IMR-90 (cell line): Measurements from ENCODE around the gene IFIT1B. TPM values are rescaled to one million over a fixed set of nuclear protein-coding genes. Genes with fewer than 3 reads are reported as not detected.

ENCODE experiments used
- ATAC-seq: fragments of 200-7000 bp; cut with Tn5 transposase; 2 replicates; pipeline ENCODE4 v1.9.1; 2020; ENCODE audit warnings: low read depth, mild to moderate bottlenecking, moderate library complexity
- BruUV-seq: library from RNA; stranded (reverse); fragments of 400-500 nt; replicated peaks from 2 replicates; lab custom pipeline; 2021; lab: Mats Ljungman, UMichigan
- CTCF ChIA-PET: fragments of 300-600 bp; formaldehyde crosslinking; extraction: SDS; loops from one replicate; lab custom pipeline; 2021; ENCODE audit warnings: antibody characterized with exemption; lab: Yijun Ruan, JAX
- POLR2A ChIA-PET: fragments of 300-600 bp; sonication (Branson Sonifier 250); formaldehyde crosslinking; loops from one replicate; lab custom pipeline; 2022; ENCODE audit warnings: antibody characterized with exemption; ENCODE audit not compliant: unreplicated experiment; lab: Charles Lee
- DNase-seq: peaks from one replicate; pipeline ENCODE4 v3.0.0; 2013
- H2AFZ ChIP-seq: replicated peaks from 2 replicates; pipeline ENCODE3; 2013; ENCODE audit warnings: low read length, mild to moderate bottlenecking; ENCODE audit not compliant: poor library complexity
- H2AK5ac ChIP-seq: 2 replicates; pipeline ENCODE4 v1.6.1; 2013; ENCODE audit warnings: low read depth, low read length, inconsistent platforms
- H2AK9ac ChIP-seq: replicated peaks from 2 replicates; pipeline ENCODE3; 2013; ENCODE audit warnings: mild to moderate bottlenecking, low read depth, low read length, moderate library complexity; ENCODE audit not compliant: poor library complexity
- H2BK120ac ChIP-seq: 2 replicates; pipeline ENCODE4 v1.6.1; 2013; ENCODE audit warnings: low read depth, low read length, inconsistent platforms
- H2BK15ac ChIP-seq: 3 replicates; pipeline ENCODE4 v1.6.1; 2013; ENCODE audit warnings: low read depth, low read length, inconsistent platforms
- H2BK20ac ChIP-seq: 2 replicates; pipeline ENCODE4 v1.6.1; 2013; ENCODE audit warnings: low read depth, mild to moderate bottlenecking, inconsistent platforms, low read length, moderate library complexity
- H2BK5ac ChIP-seq: 2 replicates; pipeline ENCODE4 v1.6.1; 2013; ENCODE audit warnings: mild to moderate bottlenecking, low read depth, low read length, inconsistent platforms; ENCODE audit not compliant: poor library complexity, severe bottlenecking
- H3K14ac ChIP-seq: replicated peaks from 2 replicates; pipeline ENCODE4 v1.6.1; 2013; ENCODE audit warnings: low read depth, low read length, inconsistent platforms
- H3K18ac ChIP-seq: 2 replicates; pipeline ENCODE4 v1.6.1; 2013; ENCODE audit warnings: low read depth, low read length, control low read depth
- H3K23ac ChIP-seq: 2 replicates; pipeline ENCODE4 v1.6.1; 2013; ENCODE audit warnings: low read depth, low read length, inconsistent platforms
- H3K27ac ChIP-seq: 2 replicates; pipeline ENCODE4 v1.5.1; 2013; ENCODE audit warnings: mild to moderate bottlenecking, control low read depth, low read length; ENCODE audit not compliant: insufficient read depth
- H3K27me3 ChIP-seq: 2 replicates; pipeline ENCODE4 v1.6.1; 2013; ENCODE audit warnings: low read length; ENCODE audit not compliant: control insufficient read depth, insufficient read depth
- H3K36me3 ChIP-seq: 2 replicates; pipeline ENCODE4 v1.6.1; 2013; ENCODE audit warnings: low read length, mixed read lengths; ENCODE audit not compliant: control insufficient read depth, insufficient read depth
- H3K4ac ChIP-seq: 2 replicates; pipeline ENCODE4 v1.6.1; 2013; ENCODE audit warnings: low read depth, low read length, inconsistent platforms
- H3K4me1 ChIP-seq: 2 replicates; pipeline ENCODE4 v1.6.1; 2013; ENCODE audit warnings: low read length, mixed read lengths; ENCODE audit not compliant: control insufficient read depth, insufficient read depth
- H3K4me2 ChIP-seq: 2 replicates; pipeline ENCODE4 v1.6.1; 2013; ENCODE audit warnings: low read depth, mild to moderate bottlenecking, control low read depth, low read length, moderate library complexity
- H3K4me3 ChIP-seq: 2 replicates; pipeline ENCODE4 v1.5.1; 2013; ENCODE audit warnings: low read depth, mild to moderate bottlenecking, control low read depth, low read length, moderate library complexity; ENCODE audit not compliant: insufficient read depth
- H3K56ac ChIP-seq: 2 replicates; pipeline ENCODE4 v1.6.1; 2013; ENCODE audit warnings: low read length, inconsistent platforms; ENCODE audit not compliant: insufficient read depth; ENCODE audit errors: extremely low read depth
- H3K79me1 ChIP-seq, 2 experiments: 2 replicates each; pipeline ENCODE4 v1.6.1; 2013; ENCODE audit warnings: low read length in 2 of 2, inconsistent platforms in 1 of 2, low read depth in 1 of 2
- H3K9ac ChIP-seq: 2 replicates; pipeline ENCODE4 v1.6.1; 2013; ENCODE audit warnings: low read depth, low read length, control low read depth
- H3K9me1 ChIP-seq: 2 replicates; pipeline ENCODE4 v1.6.1; 2013; ENCODE audit warnings: low read length, inconsistent platforms; ENCODE audit not compliant: insufficient read depth
- H3K9me3 ChIP-seq: 2 replicates; pipeline ENCODE4 v1.6.1; 2013; ENCODE audit warnings: low read length; ENCODE audit not compliant: control insufficient read depth, insufficient read depth
- H4K20me1 ChIP-seq: 2 replicates; pipeline ENCODE4 v1.6.1; 2013; ENCODE audit warnings: low read length, inconsistent platforms; ENCODE audit not compliant: insufficient read depth
- H4K5ac ChIP-seq: 2 replicates; pipeline ENCODE4 v1.6.1; 2013; ENCODE audit warnings: mild to moderate bottlenecking, low read depth, low read length, control low read depth
- H4K8ac ChIP-seq, 2 experiments: 2 replicates each; pipeline ENCODE4 v1.6.1; 2013; ENCODE audit warnings: low read depth in 2 of 2, low read length in 2 of 2, control low read depth in 1 of 2, inconsistent platforms in 1 of 2
- H4K91ac ChIP-seq: 2 replicates; pipeline ENCODE4 v1.6.1; 2013; ENCODE audit warnings: low read depth, low read length, inconsistent platforms; ENCODE audit not compliant: insufficient read depth
- MAFK ChIP-seq: IDR thresholded peaks from 2 replicates; pipeline ENCODE4 v1.6.1; 2012; ENCODE audit warnings: low read depth, low read length, improper control_type of control experiment
- MXI1 ChIP-seq: IDR thresholded peaks from 2 replicates; pipeline ENCODE4 v1.6.1; 2012; ENCODE audit warnings: low read depth, mild to moderate bottlenecking, low read length, moderate library complexity, borderline replicate concordance
- WGBS, 2 experiments: methylation state at CpG; one replicate each; pipeline versions ENCODE4 v1.1.5 to v1.1.7; 2013; ENCODE audit warnings: missing lambda C conversion rate in 2 of 2; ENCODE audit not compliant: insufficient read length in 1 of 2; ENCODE audit errors: extremely low coverage in 2 of 2; 5-methylcytosine and 5-hydroxymethylcytosine counted together
- dilution Hi-C: fragments of 300-500 bp; cut with HindIII; formaldehyde crosslinking; loops from one replicate; pipeline ENCODE4 v1.14.3; 2018; ENCODE audit warnings: low sequenced_read_pairs; ENCODE audit not compliant: unreplicated experiment
- in situ Hi-C: fragments of 300-500 bp; cut with MboI; formaldehyde crosslinking; loops from 3 replicates; pipeline ENCODE4 v1.14.3; 2019; ENCODE audit warnings: low sequenced_read_pairs, inconsistent platforms, mixed read lengths
- intact Hi-C: fragments of 100-400 bp; cut with micrococcal nuclease; formaldehyde crosslinking; loops from 2 replicates; pipeline ENCODE4 v1.10.0; 2022
- polyA plus RNA-seq, 3 experiments: library from polyadenylated mRNA; depleted of rRNA; stranded (reverse); fragments of >200 nt; gene quantifications; 2 replicates each; pipeline ENCODE4 v1.2.3, GENCODE V29; 2012; ENCODE audit warnings: low replicate concordance in 1 of 3
- total RNA-seq: library from RNA; depleted of rRNA; stranded (reverse); fragments of >200 nt; gene quantifications from 2 replicates; pipeline ENCODE4 v1.2.3, GENCODE V29; 2012

The IFIT1B gene
- total and polyA plus RNA-seq, 2 of the 4 experiments (the other 2 are of a cell fraction): not detected

DNA sequence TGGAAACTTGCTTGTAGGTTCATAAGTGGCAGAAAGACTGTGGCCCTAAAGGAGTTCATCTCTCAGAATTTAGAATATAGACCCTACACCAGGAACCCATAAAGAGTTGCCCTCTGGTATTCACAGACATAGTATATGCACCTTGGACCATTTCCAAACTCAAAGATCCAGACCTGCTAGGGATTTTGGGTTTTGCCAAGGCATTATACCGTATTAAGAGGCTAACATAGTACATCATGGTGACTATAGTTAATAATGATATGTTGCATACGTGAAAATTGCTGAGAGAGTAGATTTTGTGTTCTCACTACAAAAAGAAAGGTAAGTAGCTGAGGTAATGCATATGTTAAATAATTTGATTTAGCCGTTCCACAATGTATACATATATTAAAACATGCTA lies 36.2 kb upstream of the IFIT1B start:
- Histone ChIP-seq H2BK15ac (no peak overlapping the region), H3K23ac (no peak overlapping the region), H3K27ac (no peak overlapping the region), H3K4me1 (peaks cover 6% of the 10 kb centered on the region), H2BK20ac (no peak overlapping the region), H4K91ac (no peak overlapping the region), H3K27me3 (no peaks in the 10 kb centered on the region), H2BK120ac (no peak overlapping the region), H2AK9ac (no peak overlapping the region), H4K5ac (no peak overlapping the region), H3K4me3 (no peak overlapping the region), H2BK5ac (no peak overlapping the region), H3K9me1 (no peaks in the 10 kb centered on the region), H3K18ac (no peak overlapping the region), H3K9ac (no peak overlapping the region), H3K36me3 (peaks cover 6% of the 10 kb centered on the region), H4K20me1 (no peaks in the 10 kb centered on the region), H2AFZ (no peak overlapping the region), H3K56ac (no peak overlapping the region), H4K8ac (no peak overlapping the region), H2AK5ac (no peak overlapping the region), H3K14ac (no peak overlapping the region), H3K4ac (no peak overlapping the region), H3K9me3 (no peaks in the 10 kb centered on the region), H3K4me2 (no peak overlapping the region), H3K79me1 (0 out of 4 replicates have a peak, but pooled peaks cover 0 to 7% of the 10 kb centered on the region in 2 experiments)
- WGBS, 2 experiments: no CpG with 5 or more reads among the region's 3 CpGs
- no TSS peak for BruUV-seq
- DNase-seq: no peak
- dilution Hi-C loops (no loop called here), intact Hi-C loops (no loop called here), in situ Hi-C loops (no loop called here)
- POLR2A ChIA-PET: no interaction called here
- 0 out of 2 replicates have a peak, but pooled peaks have one; percentile 7 for TF ChIP-seq MAFK
- no peak for TF ChIP-seq MXI1
- CTCF ChIA-PET: no interaction called here
- ATAC-seq: no peak
